Gastroesophageal sphincter (tissue), 4 donors: ENCODE data around the gene LAMA4. TPM values are rescaled to one million over a fixed set of nuclear protein-coding genes. Genes with fewer than 3 reads are reported as not detected.

Experiments
- ATAC-seq: fragments of 150-250 bp; one replicate; pipeline ENCODE4 v1.9.1; 2016; ENCODE audit warnings: mild to moderate bottlenecking, moderate library complexity
- H3K27ac ChIP-seq, 4 donors: fragments of 200-600 bp; sonication (generic) in 3 of 4; 1 replicate in 3 of 4; 2 replicates in 1 of 4; pipeline ENCODE4 v1.5.1; 2016 to 2019
- H3K27me3 ChIP-seq: fragments of 200-600 bp; sonication (generic); one replicate; pipeline ENCODE4 v1.5.1; 2019
- H3K36me3 ChIP-seq, 2 donors: fragments of 200-600 bp; sonication (generic); one replicate each; pipeline ENCODE4 v1.5.1; 2019; ENCODE audit warnings: control low read depth in 1 of 2
- H3K4me1 ChIP-seq, 3 donors: fragments of 200-600 bp; sonication (generic); 1 replicate in 2 of 3; 2 replicates in 1 of 3; pipeline ENCODE4 v1.5.1; 2016 to 2019; ENCODE audit warnings: control low read depth in 2 of 3
- H3K4me3 ChIP-seq, 2 donors: fragments of 200-600 bp; sonication (generic); one replicate each; pipeline ENCODE4 v1.5.1; 2019; ENCODE audit warnings: mild to moderate bottlenecking in 1 of 2, moderate library complexity in 1 of 2
- H3K9me3 ChIP-seq, 3 donors: fragments of 200-600 bp; sonication (generic); one replicate each; pipeline ENCODE4 v1.5.1; 2017 to 2019; ENCODE audit warnings: control low read depth in 2 of 3
- CTCF ChIP-seq, 4 experiments: fragments of 200-600 bp in 2 of 4; fragments of 450-650 bp in 2 of 4; sonication (generic) in 1 of 4; IDR thresholded peaks; one replicate each; pipeline ENCODE4 v1.5.1; 2017 to 2019; ENCODE audit warnings: antibody characterized with exemption in 4 of 4, mild to moderate bottlenecking in 2 of 4, moderate library complexity in 2 of 4
- EP300 ChIP-seq: sonication (generic); formaldehyde crosslinking; IDR thresholded peaks from one replicate; pipeline ENCODE4 v1.6.1; 2017; ENCODE audit warnings: antibody characterized with exemption, mild to moderate bottlenecking
- POLR2A ChIP-seq, 2 donors: fragments of 450-650 bp; IDR thresholded peaks; one replicate each; pipeline ENCODE4 v1.6.1; 2017; ENCODE audit warnings: antibody characterized with exemption in 2 of 2, mild to moderate bottlenecking in 2 of 2, moderate library complexity in 1 of 2
- POLR2AphosphoS5 ChIP-seq: sonication (generic); formaldehyde crosslinking; IDR thresholded peaks from one replicate; pipeline ENCODE4 v1.6.1; 2017; ENCODE audit warnings: antibody characterized with exemption
- WGBS, 2 donors: methylation state at CpG; one replicate each; pipeline ENCODE4 v1.1.5; 2018; ENCODE audit warnings: low coverage in 1 of 2; 5-methylcytosine and 5-hydroxymethylcytosine counted together
- total RNA-seq, 4 donors: library from RNA; depleted of rRNA; stranded (reverse); fragments of >200 nt; gene quantifications; one replicate each; pipeline ENCODE4 v1.1.0, GENCODE V29; 2016

Gene LAMA4
- total RNA-seq, 4 donors from 2014 or later: 240 to 305 (median 265) TPM

GRCh38 chr6:112249489-112249888 lies 4.9 kb downstream of the LAMA4 start:
- 28 to 36% methylated on average over 4 of the region's 4 CpGs for WGBS, 2 donors
- no peaks in the 10 kb centered on the region for H3K9me3 ChIP-seq
- peaks cover 35 to 68% (median 38%) of the 10 kb centered on the region in 3 donors for H3K4me1 ChIP-seq
- H3K4me3 ChIP-seq: peak overlapping the region; percentile 73 to 90
- TF ChIP-seq EP300 (no peak), CTCF (IDR thresholded peaks at IDR 0.05) (no peak), POLR2AphosphoS5 (no peak), POLR2A (IDR thresholded peaks at IDR 0.05) (no peak)
- H3K27me3 ChIP-seq: no peaks in the 10 kb centered on the region
- no peak for ATAC-seq
- peaks cover 3 to 5% of the 10 kb centered on the region in 2 donors for H3K36me3 ChIP-seq
- H3K27ac ChIP-seq: peak overlapping the region; percentile 86 to 96 (median 95)

GRCh38 chr6:112247275-112247674 lies 7.1 kb downstream of the LAMA4 start:
- Histone ChIP-seq H3K27me3 (no peaks in the 10 kb centered on the region), H3K9me3 (no peaks in the 10 kb centered on the region), H3K4me3 (peak overlapping the region; percentile 22 to 31), H3K36me3 (peaks cover 3 to 5% of the 10 kb centered on the region in 2 donors), H3K4me1 (peaks cover 42 to 89% (median 59%) of the 10 kb centered on the region in 3 donors), H3K27ac (peak overlapping the region; percentile 86 to 96 (median 95))
- ATAC-seq: no peak
- 34 to 49% methylated on average over 5 of the region's 5 CpGs for WGBS, 2 donors
- TF ChIP-seq POLR2A (IDR thresholded peaks at IDR 0.05): no peak
- no peak for TF ChIP-seq POLR2AphosphoS5
- no peak for TF ChIP-seq CTCF (IDR thresholded peaks at IDR 0.05)
- TF ChIP-seq EP300: no peak

GRCh38 chr6:112245511-112246203 lies 8.7 kb downstream of the LAMA4 start:
- Histone ChIP-seq H3K27ac (peak overlapping the region; percentile 86 to 96 (median 95)), H3K4me1 (peaks cover 48 to 97% (median 59%) of the 10 kb centered on the region in 3 donors), H3K27me3 (no peaks in the 10 kb centered on the region), H3K4me3 (no peak overlapping the region), H3K36me3 (peaks cover 3 to 5% of the 10 kb centered on the region in 2 donors), H3K9me3 (no peaks in the 10 kb centered on the region)
- TF ChIP-seq POLR2AphosphoS5: peak; percentile 15
- TF ChIP-seq CTCF (IDR thresholded peaks at IDR 0.05): no peak
- WGBS, 2 donors: 18 to 32% methylated on average over 5 of the region's 5 CpGs
- peak; percentile 40 for ATAC-seq

GRCh38 chr6:112243861-112244827 lies 10.2 kb downstream of the LAMA4 start:
- Histone ChIP-seq H3K4me3 (peak overlapping the region; percentile 22 to 24), H3K36me3 (peaks cover 0 to 3% of the 10 kb centered on the region in 2 donors), H3K27ac (peak overlapping the region; percentile 86 to 96 (median 95)), H3K9me3 (no peaks in the 10 kb centered on the region), H3K4me1 (peaks cover 35 to 97% (median 47%) of the 10 kb centered on the region in 3 donors), H3K27me3 (no peaks in the 10 kb centered on the region)
- 27 to 46% methylated on average over 9 of the region's 11 CpGs for WGBS, 2 donors
- TF ChIP-seq EP300: no peak
- no peak for ATAC-seq

GRCh38 chr6:112241820-112242429 lies 12.4 kb downstream of the LAMA4 start:
- peaks cover 0 to 3% of the 10 kb centered on the region in 2 donors for H3K36me3 ChIP-seq
- H3K9me3 ChIP-seq: no peaks in the 10 kb centered on the region
- no peak overlapping the region for H3K4me3 ChIP-seq
- peaks cover 52 to 97% (median 52%) of the 10 kb centered on the region in 3 donors for H3K4me1 ChIP-seq
- TF ChIP-seq POLR2AphosphoS5 (peak; percentile 9), POLR2A (IDR thresholded peaks at IDR 0.05) (no peak)
- peak overlapping the region; percentile 57 to 96 (median 95) for H3K27ac ChIP-seq
- no peaks in the 10 kb centered on the region for H3K27me3 ChIP-seq
- no peak for ATAC-seq
